Stimulated activated CD8-positive, alpha-beta memory T cell treated with anti-CD3 and anti-CD28 coated beads, Interleukin-4, amount 100 ng/mL, for 48 hours (primary cell): ENCODE data around the gene PEX11G.
A peak's percentile ranks its signal among the peaks of the same experiment; 100 is the strongest.

ENCODE experiments used
- DNase-seq: peaks from one replicate; pipeline ENCODE4 v3.0.0-alpha.2; 2020

PEX11G gene

DNA sequence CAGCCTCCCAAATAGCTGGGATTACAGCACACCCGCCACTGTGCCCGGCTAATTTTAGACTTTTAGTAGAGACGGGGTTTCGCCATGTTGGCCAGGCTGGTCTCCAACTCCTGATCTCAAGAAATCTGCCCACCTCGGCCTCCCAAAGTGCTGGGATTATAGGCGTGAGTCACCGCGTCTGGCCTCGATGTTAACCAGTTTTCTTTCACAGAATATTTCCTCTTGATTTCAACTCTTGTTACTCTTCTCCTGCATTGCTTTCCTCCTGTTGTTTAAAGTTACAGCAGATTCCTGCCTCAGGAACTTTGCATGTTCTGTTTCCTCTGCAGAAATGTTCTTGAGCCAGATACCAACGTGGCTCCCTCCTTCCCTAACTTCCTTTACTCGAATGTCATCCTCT lies 3.7 kb upstream of the PEX11G start:
- DNase-seq = no peak

GRCh38 chr19:7492142-7492541 lies 3.3 kb upstream of the PEX11G start:
- peak; percentile 77 for DNase-seq

DNA sequence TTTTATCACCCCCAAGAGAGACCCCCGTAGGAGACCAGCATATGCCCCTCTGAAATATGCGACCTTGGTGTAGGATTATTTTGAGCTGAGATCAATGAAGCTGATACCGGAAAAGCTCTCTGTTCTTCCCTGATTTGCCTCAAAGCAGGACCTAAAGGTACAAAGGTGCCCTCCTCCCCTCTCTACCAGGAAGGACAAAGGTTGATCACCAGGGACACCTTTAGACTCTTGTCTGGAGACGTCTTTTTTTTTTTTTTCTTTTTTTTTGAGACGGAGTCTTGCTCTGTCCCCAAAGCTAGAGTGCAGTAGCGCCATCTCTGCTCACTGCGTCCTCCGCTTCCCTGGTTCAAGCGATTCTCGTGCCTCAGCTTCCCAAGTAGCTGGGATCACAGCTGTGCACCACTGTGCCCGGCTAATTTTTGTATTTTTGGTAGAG lies 792 bp upstream of the PEX11G start:
- DNase-seq = no peak

DNA sequence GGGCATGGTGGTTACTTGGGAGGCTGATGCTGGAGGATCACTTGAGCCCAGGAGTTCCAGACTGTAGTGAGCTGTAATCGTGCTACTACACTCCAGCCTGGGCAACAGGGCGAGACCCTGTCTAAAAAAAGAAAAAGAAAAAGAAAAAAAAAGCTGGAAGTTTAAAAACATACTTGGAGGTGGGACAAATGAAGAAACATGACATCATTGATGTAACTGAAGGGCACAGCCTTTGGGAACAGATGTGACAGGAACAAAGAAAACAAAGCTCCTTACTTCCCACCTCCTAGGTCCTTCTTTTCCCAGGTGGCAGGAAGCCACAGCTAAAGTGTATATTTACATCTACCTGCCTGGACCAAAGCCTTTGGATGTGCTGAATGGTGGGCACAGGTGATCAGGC lies 1.9 kb downstream of the PEX11G start:
- DNase-seq = no peak

GRCh38 chr19:7483720-7484201 lies 5.1 kb downstream of the PEX11G start:
- no peak for DNase-seq

- peak; percentile 35 for DNase-seq
Observed at GRCh38 chr19:7482584-7483439, 6.0 kb downstream of the PEX11G start.

- no peak for DNase-seq
Observed at GRCh38 chr19:7480970-7481255, 7.9 kb downstream of the PEX11G start.

DNA sequence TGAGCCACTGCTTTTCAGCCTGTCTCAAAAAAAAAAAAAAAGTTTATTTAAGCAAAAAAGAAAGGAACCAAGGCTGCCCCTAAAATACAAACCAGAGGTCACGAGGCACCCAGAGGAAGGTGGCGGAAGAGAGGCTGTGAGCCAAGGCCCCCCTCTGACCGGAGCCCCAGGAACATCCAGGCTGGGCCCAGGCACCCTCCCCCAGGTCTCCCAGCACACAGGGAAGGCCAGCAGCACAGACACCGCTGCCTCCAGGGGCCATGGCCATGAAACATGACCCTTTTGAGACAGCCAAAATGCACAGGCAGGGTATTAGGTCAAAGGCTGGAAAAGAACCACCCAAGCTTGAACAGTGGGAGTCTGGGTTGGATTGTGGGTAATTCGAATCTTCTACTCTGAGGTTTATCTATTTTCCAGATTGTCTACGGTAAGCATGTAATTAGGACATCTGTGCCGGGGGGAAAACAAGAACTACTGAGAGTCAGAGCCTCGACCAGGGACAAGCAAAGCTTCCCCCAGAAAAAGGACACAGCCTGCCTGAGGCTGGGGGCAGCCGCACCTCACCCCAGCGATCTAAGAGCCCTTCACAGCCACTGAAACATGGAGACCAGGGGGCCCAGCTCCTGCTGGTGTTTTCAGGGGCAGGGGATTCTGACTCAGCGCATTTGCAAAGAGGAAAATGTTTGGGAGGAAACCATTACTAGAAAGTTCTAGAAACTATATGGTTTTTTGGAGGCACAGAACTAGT lies 8.4 kb downstream of the PEX11G start:
- DNase-seq = no peak

- no peak for DNase-seq
Observed at GRCh38 chr19:7478843-7479227, 10.0 kb downstream of the PEX11G start.

- no peak for DNase-seq
Observed at GRCh38 chr19:7478173-7478842, 10.5 kb downstream of the PEX11G start.

DNA sequence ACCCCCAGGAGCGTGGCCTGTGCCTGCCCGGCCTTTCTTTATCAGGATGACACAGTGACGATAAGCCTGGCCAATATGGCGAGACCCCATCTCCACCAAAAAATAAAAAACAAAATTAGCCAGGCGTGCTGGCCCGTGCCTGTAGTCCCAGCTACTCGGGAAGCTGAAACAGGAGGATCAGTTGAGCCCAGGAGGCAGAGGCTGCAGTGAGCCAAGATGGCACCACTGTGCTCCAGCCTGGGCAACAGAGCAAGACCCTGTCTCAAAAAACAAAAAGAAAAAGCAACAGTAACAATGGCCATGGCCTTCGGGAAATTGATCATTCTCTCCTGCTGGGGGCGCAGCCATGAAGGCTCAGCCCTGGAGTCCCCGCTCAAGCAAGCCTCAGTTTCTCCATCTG lies 11.1 kb downstream of the PEX11G start:
- DNase-seq = no peak

GRCh38 chr19:7476777-7477494 lies 11.9 kb downstream of the PEX11G start:
- DNase-seq = no peak

- DNase-seq = no peak
Observed at GRCh38 chr19:7476241-7476640, 12.6 kb downstream of the PEX11G start.

DNA sequence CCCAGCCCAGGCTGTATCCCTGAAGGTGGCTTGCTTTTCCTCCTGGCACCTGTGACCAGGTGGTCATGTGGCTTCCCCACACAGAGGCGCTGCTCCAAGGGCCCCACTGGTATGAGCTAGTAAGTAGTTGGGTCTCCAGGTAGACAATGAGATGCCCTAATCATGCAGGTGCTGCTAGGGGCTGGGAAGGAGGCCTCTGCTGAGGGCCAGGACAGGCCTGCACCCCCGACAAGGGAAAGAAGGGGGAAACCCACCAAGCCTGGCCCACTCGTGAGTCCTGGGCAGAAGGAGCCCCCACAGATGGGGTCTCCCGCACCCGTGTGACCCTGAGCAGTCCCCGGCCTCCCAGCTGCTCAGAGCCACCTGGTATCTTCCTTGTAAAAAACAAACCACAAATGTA lies 13.2 kb downstream of the PEX11G start:
- DNase-seq = no peak

DNA sequence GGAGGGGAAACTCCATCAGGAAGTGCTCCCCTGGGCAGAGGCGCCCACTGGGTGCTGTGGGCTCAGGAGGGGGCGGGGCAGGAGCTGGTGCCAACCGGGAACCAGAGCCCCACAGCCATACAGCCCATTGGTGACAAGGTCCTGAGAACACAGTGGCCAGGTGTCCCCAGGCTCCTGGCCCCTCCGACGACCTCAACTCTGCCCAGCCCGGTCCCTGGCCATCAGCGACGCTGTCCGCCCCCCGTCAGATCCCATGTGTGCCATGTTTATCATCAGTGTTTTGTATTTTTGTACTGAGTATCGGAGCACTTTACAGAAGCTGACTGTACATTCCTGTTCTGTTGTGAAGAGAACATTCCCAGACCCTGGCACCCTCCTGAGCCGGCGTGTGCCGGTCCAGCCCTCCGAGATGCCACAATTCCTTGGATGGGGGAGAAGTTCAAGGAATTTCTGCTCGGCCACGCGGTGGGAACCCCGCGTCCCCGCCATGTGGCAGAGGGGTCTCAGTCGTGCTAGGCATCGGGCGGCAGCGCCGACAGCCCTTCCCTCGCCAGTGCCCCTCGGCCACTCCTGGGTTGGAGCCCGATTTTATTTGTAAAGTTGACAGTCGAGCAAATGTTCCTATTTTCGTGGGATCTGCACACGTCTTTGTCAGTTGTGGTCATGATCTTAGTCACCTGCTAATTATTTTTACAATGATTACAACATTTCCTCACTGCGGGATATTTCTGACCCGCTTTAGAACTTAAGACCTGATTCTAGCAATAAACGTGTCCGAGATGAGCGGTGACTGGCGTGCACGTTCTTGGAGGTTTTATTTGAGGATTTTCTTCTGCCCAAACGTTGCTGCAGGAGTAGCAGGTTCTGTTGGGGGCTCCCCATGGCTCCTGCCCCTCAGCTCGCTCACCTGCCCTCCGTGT lies 16.9 kb downstream of the PEX11G start:
- DNase-seq = no peak

- no peak for DNase-seq
Observed at GRCh38 chr19:7470540-7471305, 18.1 kb downstream of the PEX11G start.

- DNase-seq = no peak
Observed at GRCh38 chr19:7469669-7470285, 19.1 kb downstream of the PEX11G start.

- no peak for DNase-seq
Observed at GRCh38 chr19:7468840-7469239, 20.0 kb downstream of the PEX11G start.

- DNase-seq = no peak
Observed at GRCh38 chr19:7467009-7467989, 21.5 kb downstream of the PEX11G start.
